ENCODE data around the gene ZNF516.
A peak's percentile ranks its signal among the peaks of the same experiment; 100 is the strongest.

Gene ZNF516

GRCh38 chr18:76455003-76455676 is 39.9 kb downstream of the ZNF516 start:
- no peak for DNase-seq (ENCODE audit: low read depth)

- DNase-seq (ENCODE audit: low read depth): no peak
These were observed 40.6 kb downstream of the ZNF516 start for GRCh38 chr18:76454418-76454817.

GRCh38 chr18:76453932-76454331 is 41.1 kb downstream of the ZNF516 start:
- DNase-seq (ENCODE audit: low read depth): no peak

GRCh38 chr18:76453057-76453561 is 41.9 kb downstream of the ZNF516 start:
- DNase-seq (ENCODE audit: low read depth): no peak

GRCh38 chr18:76452357-76452756 is 42.7 kb downstream of the ZNF516 start:
- DNase-seq (ENCODE audit: low read depth): peak; percentile 59

GRCh38 chr18:76451396-76452331 is 43.4 kb downstream of the ZNF516 start:
- DNase-seq (ENCODE audit: low read depth): no peak

GRCh38 chr18:76450452-76451395 is 44.3 kb downstream of the ZNF516 start:
- DNase-seq (ENCODE audit: low read depth): peak; percentile 83

- DNase-seq (ENCODE audit: low read depth): no peak
These were observed 46.0 kb downstream of the ZNF516 start for GRCh38 chr18:76449111-76449453.

- DNase-seq (ENCODE audit: low read depth): peak; percentile 24
These were observed 46.6 kb downstream of the ZNF516 start for GRCh38 chr18:76448256-76449110.

GRCh38 chr18:76447258-76447890 is 47.7 kb downstream of the ZNF516 start:
- peak; percentile 35 for DNase-seq (ENCODE audit: low read depth)

- peak; percentile 72 for DNase-seq (ENCODE audit: low read depth)
These were observed 48.5 kb downstream of the ZNF516 start for GRCh38 chr18:76446321-76447257.

GRCh38 chr18:76445741-76446232 is 49.3 kb downstream of the ZNF516 start:
- no peak for DNase-seq (ENCODE audit: low read depth)

- DNase-seq (ENCODE audit: low read depth): peak; percentile 93
These were observed 49.8 kb downstream of the ZNF516 start for GRCh38 chr18:76445275-76445674.

- no peak for DNase-seq (ENCODE audit: low read depth)
These were observed 50.5 kb downstream of the ZNF516 start for GRCh38 chr18:76444446-76445105.

GRCh38 chr18:76443519-76444445 is 51.3 kb downstream of the ZNF516 start:
- DNase-seq (ENCODE audit: low read depth): no peak

- DNase-seq (ENCODE audit: low read depth): no peak
These were observed 52.5 kb downstream of the ZNF516 start for GRCh38 chr18:76442413-76443171.

Measured in EH (cell line).